WTC11 (cell line): ENCODE data around the gene PCSK2. TPM values are rescaled to one million over a fixed set of nuclear protein-coding genes. Genes with fewer than 3 reads are reported as not detected.

Experiments used
- ATAC-seq: fragments of 200-7000 bp; cut with Tn5 transposase; 2 replicates; pipeline ENCODE4 v1.10.0; 2021; ENCODE audit warnings: mild to moderate bottlenecking, moderate library complexity
- CTCF ChIA-PET: fragments of 300-600 bp; sonication (Branson Sonifier 250); formaldehyde crosslinking; loops from one replicate; lab custom pipeline; 2021; ENCODE audit warnings: antibody characterized with exemption; lab: Charles Lee
- POLR2A ChIA-PET: fragments of 350-600 bp; sonication (Branson Sonifier 250); formaldehyde crosslinking; loops from one replicate; lab custom pipeline; 2021; ENCODE audit warnings: antibody characterized with exemption; lab: Charles Lee
- DNase-seq: peaks from one replicate; pipeline ENCODE4 v3.0.0; 2021; ENCODE audit warnings: low spot score
- H3K27ac Mint-ChIP-seq: 2 replicates; pipeline ENCODE4 v1.8.0; 2021; ENCODE audit warnings: mixed read lengths
- H3K27me3 Mint-ChIP-seq: 2 replicates; pipeline ENCODE4 v1.8.0; 2021; ENCODE audit warnings: low read depth, mild to moderate bottlenecking, moderate library complexity, mixed read lengths
- H3K36me3 Mint-ChIP-seq: 2 replicates; pipeline ENCODE4 v1.8.0; 2021; ENCODE audit warnings: mixed read lengths
- H3K4me1 Mint-ChIP-seq: 2 replicates; pipeline ENCODE4 v1.8.0; 2022; ENCODE audit warnings: mixed read lengths
- H3K4me3 Mint-ChIP-seq: 2 replicates; pipeline ENCODE4 v1.8.0; 2021; ENCODE audit warnings: mild to moderate bottlenecking, moderate library complexity, mixed read lengths
- H3K9me3 Mint-ChIP-seq: 2 replicates; pipeline ENCODE4 v1.8.0; 2021; ENCODE audit warnings: mixed read lengths
- AFF4 ChIP-seq: sonication (generic); formaldehyde crosslinking; IDR thresholded peaks from 2 replicates; pipeline ENCODE4 v1.8.1; 2023; ENCODE audit warnings: mild to moderate bottlenecking, missing genetic modification reagents, borderline replicate concordance
- AR ChIP-seq: fragments of 250-450 bp; sonication (Bioruptor Pico); IDR thresholded peaks from 2 replicates; pipeline ENCODE4 v1.9.0; 2021; ENCODE audit warnings: mild to moderate bottlenecking
- CDX4 ChIP-seq: fragments of 250-450 bp; sonication (Bioruptor Pico); IDR thresholded peaks from 2 replicates; pipeline ENCODE4 v1.9.0; 2021; ENCODE audit warnings: moderate library complexity, mild to moderate bottlenecking, inconsistent platforms, borderline replicate concordance
- CREM ChIP-seq: sonication (generic); formaldehyde crosslinking; IDR thresholded peaks from 2 replicates; pipeline ENCODE4 v1.8.1; 2022; ENCODE audit warnings: mild to moderate bottlenecking, missing genetic modification reagents, moderate library complexity
- ERG ChIP-seq: fragments of 250-450 bp; sonication (Bioruptor Pico); IDR thresholded peaks from 2 replicates; pipeline ENCODE4 v1.8.0; 2021; ENCODE audit warnings: mild to moderate bottlenecking
- GABPB1 ChIP-seq: sonication (generic); formaldehyde crosslinking; IDR thresholded peaks from 2 replicates; pipeline ENCODE4 v1.8.1; 2023; ENCODE audit warnings: mild to moderate bottlenecking, missing genetic modification reagents
- GTF2I ChIP-seq: fragments of 250-450 bp; sonication (Bioruptor Pico); conservative IDR thresholded peaks from 2 replicates; pipeline ENCODE4 v1.4.0; 2021; ENCODE audit warnings: mild to moderate bottlenecking
- JUN ChIP-seq: sonication (generic); formaldehyde crosslinking; IDR thresholded peaks from 2 replicates; pipeline ENCODE4 v1.8.0; 2023; ENCODE audit warnings: mild to moderate bottlenecking, missing genetic modification reagents
- RORB ChIP-seq: fragments of 250-450 bp; sonication (Bioruptor Pico); IDR thresholded peaks from 2 replicates; pipeline ENCODE4 v1.9.0; 2021; ENCODE audit warnings: mild to moderate bottlenecking
- TCF7 ChIP-seq: sonication (generic); formaldehyde crosslinking; IDR thresholded peaks from 2 replicates; pipeline ENCODE4 v1.8.0; 2022; ENCODE audit warnings: mild to moderate bottlenecking, low read depth, missing genetic modification reagents, moderate library complexity
- ZNF416 ChIP-seq: fragments of 250-450 bp; sonication (Bioruptor Pico); IDR thresholded peaks from 2 replicates; pipeline ENCODE4 v1.9.0; 2021; ENCODE audit warnings: mild to moderate bottlenecking, inconsistent platforms
- total RNA-seq: library from RNA; stranded (reverse); gene quantifications from 3 replicates; pipeline ENCODE4 v1.2.3, GENCODE V29; 2021
- TF ChIP-seq, protein P1 (sequence below): fragments of 250-450 bp; sonication (Bioruptor Pico); conservative IDR thresholded peaks from 2 replicates; pipeline ENCODE4 v1.9.0; 2021; ENCODE audit warnings: mild to moderate bottlenecking
- TF ChIP-seq, protein P2 (sequence below): fragments of 200-600 bp; IDR thresholded peaks from 2 replicates; pipeline ENCODE4 v1.8.0; 2022; ENCODE audit warnings: antibody characterized with exemption
- TF ChIP-seq, protein P3 (sequence below): sonication (generic); formaldehyde crosslinking; conservative IDR thresholded peaks from 2 replicates; pipeline ENCODE4 v1.8.1; 2022; ENCODE audit warnings: mild to moderate bottlenecking, missing genetic modification reagents
- TF ChIP-seq, protein P4 (sequence below): sonication (generic); formaldehyde crosslinking; IDR thresholded peaks from 2 replicates; pipeline ENCODE4 v1.8.1; 2023; ENCODE audit warnings: mild to moderate bottlenecking, missing genetic modification reagents, moderate library complexity
- TF ChIP-seq, protein P5 (sequence below): sonication (generic); formaldehyde crosslinking; IDR thresholded peaks from 2 replicates; pipeline ENCODE4 v1.8.0; 2022; ENCODE audit warnings: mild to moderate bottlenecking, missing genetic modification reagents
- TF ChIP-seq, protein P6 (sequence below): sonication (generic); formaldehyde crosslinking; IDR thresholded peaks from 2 replicates; pipeline ENCODE4 v1.8.1; 2022; ENCODE audit warnings: missing genetic modification reagents, borderline replicate concordance

Gene PCSK2
- total RNA-seq, 1 experiment from 2014 or later, result 0.74 TPM

- no peak for TF ChIP-seq AFF4 (CRISPR knock-in tag)
- TF ChIP-seq, protein P1, sequence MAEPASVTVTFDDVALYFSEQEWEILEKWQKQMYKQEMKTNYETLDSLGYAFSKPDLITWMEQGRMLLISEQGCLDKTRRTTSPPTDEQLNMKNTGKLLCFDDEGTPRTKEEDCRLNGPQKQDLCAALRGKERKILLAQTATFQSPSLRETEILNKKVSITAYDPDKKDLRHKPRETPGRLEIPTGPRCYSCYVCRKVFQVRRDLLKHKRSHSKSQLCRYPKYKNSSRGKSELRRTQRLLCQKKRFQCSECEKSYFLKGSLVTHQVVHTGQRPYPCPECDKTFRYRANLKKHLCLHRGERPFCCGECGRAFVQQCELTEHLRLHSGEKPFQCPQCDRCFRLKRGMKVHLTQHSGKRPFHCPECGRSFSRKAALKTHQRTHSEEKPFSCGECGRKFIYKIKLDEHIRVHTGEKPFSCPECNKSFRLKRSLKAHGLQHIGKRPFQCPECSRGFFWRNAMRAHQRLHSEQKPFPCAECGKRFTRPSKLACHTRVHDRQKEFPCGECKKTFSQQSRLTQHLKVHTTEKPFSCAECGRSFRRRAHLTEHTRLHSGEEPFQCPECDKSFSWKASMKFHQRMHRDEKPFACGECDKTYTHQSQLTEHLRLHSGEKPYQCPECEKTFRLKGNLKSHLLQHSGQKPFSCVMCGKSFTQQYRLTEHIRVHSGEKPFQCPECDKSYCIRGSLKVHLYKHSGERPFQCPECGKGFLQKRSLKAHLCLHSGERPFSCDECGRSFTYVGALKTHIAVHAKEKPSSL, result no peak
These were observed 24.8 kb upstream of the PCSK2 start (continued) for GRCh38 chr20:17202030-17202429.

- ATAC-seq (peak; percentile 100), DNase-seq (peak; percentile 17)
- CTCF ChIA-PET, result interaction anchor here (1.0 to 1.7 kb wide), 6 partner anchors 24 to 401 kb away, joined by 3 to 11 read pairs (median 4); partner anchors contain the start of gene PCSK2
These were observed 24.2 kb upstream of the PCSK2 start for GRCh38 chr20:17202673-17203072.

More at GRCh38 chr20:17202673-17203072, 24.2 kb upstream of the PCSK2 start:
- H3K4me1 Mint-ChIP-seq, result peaks cover 12% of the 10 kb centered on the region
- TF ChIP-seq GABPB1 (no peak), GTF2I (CRISPR knock-in tag) (no peak), RORB (CRISPR knock-in tag) (no peak), AR (CRISPR knock-in tag) (no peak), JUN (CRISPR knock-in tag) (no peak), ERG (CRISPR knock-in tag) (no peak), TCF7 (CRISPR knock-in tag) (no peak), CDX4 (CRISPR knock-in tag) (no peak), ZNF416 (CRISPR knock-in tag) (no peak), CREM (CRISPR knock-in tag) (no peak)
- TF ChIP-seq, protein P2, sequence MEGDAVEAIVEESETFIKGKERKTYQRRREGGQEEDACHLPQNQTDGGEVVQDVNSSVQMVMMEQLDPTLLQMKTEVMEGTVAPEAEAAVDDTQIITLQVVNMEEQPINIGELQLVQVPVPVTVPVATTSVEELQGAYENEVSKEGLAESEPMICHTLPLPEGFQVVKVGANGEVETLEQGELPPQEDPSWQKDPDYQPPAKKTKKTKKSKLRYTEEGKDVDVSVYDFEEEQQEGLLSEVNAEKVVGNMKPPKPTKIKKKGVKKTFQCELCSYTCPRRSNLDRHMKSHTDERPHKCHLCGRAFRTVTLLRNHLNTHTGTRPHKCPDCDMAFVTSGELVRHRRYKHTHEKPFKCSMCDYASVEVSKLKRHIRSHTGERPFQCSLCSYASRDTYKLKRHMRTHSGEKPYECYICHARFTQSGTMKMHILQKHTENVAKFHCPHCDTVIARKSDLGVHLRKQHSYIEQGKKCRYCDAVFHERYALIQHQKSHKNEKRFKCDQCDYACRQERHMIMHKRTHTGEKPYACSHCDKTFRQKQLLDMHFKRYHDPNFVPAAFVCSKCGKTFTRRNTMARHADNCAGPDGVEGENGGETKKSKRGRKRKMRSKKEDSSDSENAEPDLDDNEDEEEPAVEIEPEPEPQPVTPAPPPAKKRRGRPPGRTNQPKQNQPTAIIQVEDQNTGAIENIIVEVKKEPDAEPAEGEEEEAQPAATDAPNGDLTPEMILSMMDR, result no peak
- TF ChIP-seq, protein P3, sequence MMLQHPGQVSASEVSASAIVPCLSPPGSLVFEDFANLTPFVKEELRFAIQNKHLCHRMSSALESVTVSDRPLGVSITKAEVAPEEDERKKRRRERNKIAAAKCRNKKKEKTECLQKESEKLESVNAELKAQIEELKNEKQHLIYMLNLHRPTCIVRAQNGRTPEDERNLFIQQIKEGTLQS (CRISPR knock-in tag), result no peak
- TF ChIP-seq, protein P4, sequence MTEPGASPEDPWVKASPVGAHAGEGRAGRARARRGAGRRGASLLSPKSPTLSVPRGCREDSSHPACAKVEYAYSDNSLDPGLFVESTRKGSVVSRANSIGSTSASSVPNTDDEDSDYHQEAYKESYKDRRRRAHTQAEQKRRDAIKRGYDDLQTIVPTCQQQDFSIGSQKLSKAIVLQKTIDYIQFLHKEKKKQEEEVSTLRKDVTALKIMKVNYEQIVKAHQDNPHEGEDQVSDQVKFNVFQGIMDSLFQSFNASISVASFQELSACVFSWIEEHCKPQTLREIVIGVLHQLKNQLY (CRISPR knock-in tag), result no peak
- TF ChIP-seq, protein P5, sequence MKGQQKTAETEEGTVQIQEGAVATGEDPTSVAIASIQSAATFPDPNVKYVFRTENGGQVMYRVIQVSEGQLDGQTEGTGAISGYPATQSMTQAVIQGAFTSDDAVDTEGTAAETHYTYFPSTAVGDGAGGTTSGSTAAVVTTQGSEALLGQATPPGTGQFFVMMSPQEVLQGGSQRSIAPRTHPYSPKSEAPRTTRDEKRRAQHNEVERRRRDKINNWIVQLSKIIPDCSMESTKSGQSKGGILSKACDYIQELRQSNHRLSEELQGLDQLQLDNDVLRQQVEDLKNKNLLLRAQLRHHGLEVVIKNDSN (CRISPR knock-in tag), result no peak
- TF ChIP-seq, protein P6, sequence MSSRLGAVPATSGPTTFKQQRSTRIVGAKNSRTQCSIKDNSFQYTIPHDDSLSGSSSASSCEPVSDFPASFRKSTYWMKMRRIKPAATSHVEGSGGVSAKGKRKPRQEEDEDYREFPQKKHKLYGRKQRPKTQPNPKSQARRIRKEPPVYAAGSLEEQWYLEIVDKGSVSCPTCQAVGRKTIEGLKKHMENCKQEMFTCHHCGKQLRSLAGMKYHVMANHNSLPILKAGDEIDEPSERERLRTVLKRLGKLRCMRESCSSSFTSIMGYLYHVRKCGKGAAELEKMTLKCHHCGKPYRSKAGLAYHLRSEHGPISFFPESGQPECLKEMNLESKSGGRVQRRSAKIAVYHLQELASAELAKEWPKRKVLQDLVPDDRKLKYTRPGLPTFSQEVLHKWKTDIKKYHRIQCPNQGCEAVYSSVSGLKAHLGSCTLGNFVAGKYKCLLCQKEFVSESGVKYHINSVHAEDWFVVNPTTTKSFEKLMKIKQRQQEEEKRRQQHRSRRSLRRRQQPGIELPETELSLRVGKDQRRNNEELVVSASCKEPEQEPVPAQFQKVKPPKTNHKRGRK (CRISPR knock-in tag), result no peak
- H3K27ac Mint-ChIP-seq, result no peak overlapping the region
- POLR2A ChIA-PET, result interaction anchor here (1.1 kb wide), 1 partner anchor 24 kb away, joined by 3 read pairs; the partner anchor contains the start of gene PCSK2
- H3K4me3 Mint-ChIP-seq, result peak overlapping the region; percentile 31
- no peaks in the 10 kb centered on the region for H3K9me3 Mint-ChIP-seq
- no peaks in the 10 kb centered on the region; the same call in 1 of the 2 replicates for H3K27me3 Mint-ChIP-seq
- H3K36me3 Mint-ChIP-seq, result no peaks in the 10 kb centered on the region
